ENCODE measurements around the gene REXO1.

Gene REXO1

DNA sequence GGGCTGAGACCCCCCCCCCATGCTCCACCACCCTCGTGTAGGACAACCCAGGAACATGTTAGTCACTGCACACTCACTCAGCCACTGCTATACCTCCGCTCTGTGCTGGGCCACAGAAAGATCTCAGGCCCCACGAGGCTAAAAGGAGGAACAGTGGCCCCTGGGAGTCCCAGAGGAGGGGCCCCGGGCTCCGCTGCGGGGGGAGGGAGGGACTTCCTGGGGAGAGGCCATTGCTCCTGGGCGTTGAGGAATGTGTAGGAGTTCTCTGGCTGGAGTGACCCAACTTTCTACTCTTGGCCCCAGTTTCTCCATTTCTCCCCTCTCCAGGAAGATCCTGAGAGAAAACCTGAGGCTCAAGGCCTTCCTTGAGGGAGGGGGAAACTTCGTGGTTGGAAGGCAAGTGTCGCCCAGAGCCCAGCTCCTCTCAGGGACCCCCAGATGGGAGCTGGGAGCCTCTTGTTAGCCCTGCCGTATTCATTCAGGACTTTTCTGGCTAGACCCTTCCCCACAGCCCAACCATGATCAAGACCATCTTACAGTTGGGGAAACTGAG lies 81.4 kb downstream of the REXO1 start:
- DNase-seq (ENCODE audit: low spot score) = no peak

DNA sequence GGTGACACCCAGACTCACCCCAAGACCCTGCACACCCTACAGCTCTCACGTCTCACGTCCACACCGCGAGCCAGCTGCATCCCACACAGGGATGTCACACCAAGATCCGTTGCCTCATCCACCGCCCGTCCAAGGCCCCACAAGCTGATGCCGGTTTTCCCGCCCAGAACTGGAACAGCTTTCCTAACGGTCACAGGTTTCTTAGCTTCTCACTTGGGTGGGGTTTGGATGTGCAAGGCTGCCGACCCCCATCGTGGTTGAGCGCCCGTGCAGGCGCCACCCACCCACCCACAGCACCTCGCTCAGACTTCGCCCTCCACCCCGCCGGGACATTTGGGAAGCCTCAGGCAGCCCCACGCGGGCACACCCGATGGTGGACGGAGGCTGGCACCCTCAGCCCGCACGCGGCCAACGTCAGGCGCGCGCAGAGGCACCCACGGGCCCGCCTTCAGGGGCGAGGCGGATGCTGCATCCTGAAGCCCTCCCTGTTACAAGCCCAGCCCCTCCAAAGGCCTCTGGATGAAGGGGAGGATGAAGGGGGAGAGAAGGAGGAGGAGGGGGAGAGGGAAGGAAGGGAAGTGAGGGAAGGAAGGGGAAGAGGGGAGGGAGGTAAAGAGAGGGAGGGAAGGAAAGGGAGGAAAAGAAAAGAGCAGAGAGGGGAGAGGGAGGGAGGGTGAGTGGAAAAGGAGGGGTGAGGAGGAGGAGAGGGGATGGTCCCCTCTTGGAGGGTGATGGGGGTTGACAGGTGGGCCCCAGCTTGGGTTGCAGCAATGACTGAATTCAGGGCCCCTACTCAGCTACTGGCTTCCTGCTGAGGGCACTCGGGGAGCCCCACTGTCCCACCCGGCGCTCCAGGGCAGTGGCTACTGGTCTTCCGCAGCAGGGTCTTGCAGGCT lies 82.1 kb downstream of the REXO1 start:
- DNase-seq (ENCODE audit: low spot score) = no peak

All from hematopoietic multipotent progenitor cell treated with erythropoietin and hydrocortisone succinate and interleukin-3 and kit ligand, for 15 days (in vitro differentiated cells).